Skeletal muscle satellite cell (primary cell): ENCODE measurements around the gene DHRS7C.
"Not testable (repeated sequence)": the region's sequence is repeated elsewhere in the genome, so short reads cannot be mapped to it uniquely, and the experiment has no call there.

ENCODE experiments used
- H3K27me3 ChIP-seq: 2 replicates; pipeline ENCODE4 v1.7.0; 2013; ENCODE audit warnings: low read length; ENCODE audit not compliant: control insufficient read depth, insufficient read depth
- H3K36me3 ChIP-seq: 2 replicates; pipeline ENCODE4 v1.7.0; 2013; ENCODE audit warnings: mild to moderate bottlenecking, control low read depth, low read length; ENCODE audit not compliant: insufficient read depth
- H3K4me1 ChIP-seq: 2 replicates; pipeline ENCODE4 v1.7.0; 2013; ENCODE audit warnings: low read length; ENCODE audit not compliant: control insufficient read depth, insufficient read depth
- H3K4me2 ChIP-seq: 2 replicates; pipeline ENCODE4 v1.7.0; 2013; ENCODE audit warnings: mild to moderate bottlenecking, low read length
- H3K4me3 ChIP-seq: 2 replicates; pipeline ENCODE4 v1.7.0; 2013; ENCODE audit warnings: low read length
- H3K9ac ChIP-seq: 2 replicates; pipeline ENCODE4 v1.7.0; 2013; ENCODE audit warnings: mild to moderate bottlenecking, low read depth, low read length, moderate library complexity
- H3K9me3 ChIP-seq: replicated peaks from 2 replicates; pipeline ENCODE4 v1.7.0; 2013; ENCODE audit warnings: mild to moderate bottlenecking, control low read depth, low read length

DHRS7C gene

DNA sequence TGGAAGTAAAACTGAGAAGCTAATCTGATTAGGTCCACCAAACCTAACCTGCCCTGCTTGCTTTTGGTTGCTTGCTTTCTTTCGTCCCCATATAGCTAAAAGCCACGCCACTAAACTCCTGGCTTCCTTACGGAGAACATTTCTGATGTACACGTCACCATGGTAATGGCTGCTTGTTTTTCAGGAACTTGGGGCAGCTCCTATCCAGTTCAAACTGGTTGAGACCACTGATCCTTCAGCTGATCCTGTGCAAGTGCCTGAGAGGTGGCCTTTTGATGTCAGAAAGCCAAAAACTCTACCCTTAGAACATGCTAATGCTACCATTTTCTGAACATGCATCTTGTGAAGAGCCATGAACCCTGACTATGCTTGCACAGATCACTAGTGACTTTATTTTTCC is 14.4 kb upstream of the DHRS7C start:
- Histone ChIP-seq H3K36me3 (no peaks in the 10 kb centered on the region), H3K4me3 (no peak overlapping the region), H3K9me3 (no peaks in the 10 kb centered on the region), H3K9ac (no peak overlapping the region), H3K4me1 (no peaks in the 10 kb centered on the region), H3K27me3 (no peaks in the 10 kb centered on the region), H3K4me2 (no peak overlapping the region)

- Histone ChIP-seq H3K9ac (no peak overlapping the region), H3K4me1 (no peaks in the 10 kb centered on the region), H3K36me3 (no peaks in the 10 kb centered on the region), H3K27me3 (no peaks in the 10 kb centered on the region), H3K4me3 (no peak overlapping the region), H3K9me3 (no peaks in the 10 kb centered on the region), H3K4me2 (no peak overlapping the region)
Observed at GRCh38 chr17:9802697-9803096, 11.3 kb upstream of the DHRS7C start.

DNA sequence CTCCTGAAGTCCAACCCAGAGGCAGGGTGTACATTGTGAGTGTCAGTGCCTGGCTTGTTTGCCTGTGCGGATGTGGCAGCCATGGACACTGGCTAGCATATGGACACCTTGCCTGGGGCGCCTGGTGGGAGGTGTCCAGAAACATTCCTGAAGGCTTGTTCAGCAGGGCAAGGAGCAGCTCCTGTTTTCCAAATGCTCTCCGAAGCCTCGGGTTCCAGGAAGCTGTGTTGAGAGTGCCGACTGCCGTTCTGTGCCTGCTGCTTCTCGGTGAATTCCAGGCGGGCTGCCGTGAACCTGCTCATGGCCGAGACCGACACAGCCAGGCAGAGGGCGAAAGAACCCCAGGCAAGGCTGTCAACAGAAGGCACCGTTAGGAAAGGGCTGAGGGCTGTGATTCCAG is 10.9 kb upstream of the DHRS7C start:
- no peak overlapping the region for H3K4me2 ChIP-seq
- no peaks in the 10 kb centered on the region for H3K4me1 ChIP-seq
- no peaks in the 10 kb centered on the region for H3K27me3 ChIP-seq
- H3K9me3 ChIP-seq, result no peaks in the 10 kb centered on the region
- H3K9ac ChIP-seq, result no peak overlapping the region
- no peak overlapping the region for H3K4me3 ChIP-seq
- H3K36me3 ChIP-seq, result no peaks in the 10 kb centered on the region

- H3K4me1 ChIP-seq, result no peaks in the 10 kb centered on the region
- no peak overlapping the region for H3K9ac ChIP-seq
- no peak overlapping the region for H3K4me3 ChIP-seq
- no peaks in the 10 kb centered on the region for H3K36me3 ChIP-seq
- H3K27me3 ChIP-seq, result no peaks in the 10 kb centered on the region
- H3K9me3 ChIP-seq, result no peaks in the 10 kb centered on the region
- H3K4me2 ChIP-seq, result no peak overlapping the region
Observed at GRCh38 chr17:9801505-9801904, 10.1 kb upstream of the DHRS7C start.

DNA sequence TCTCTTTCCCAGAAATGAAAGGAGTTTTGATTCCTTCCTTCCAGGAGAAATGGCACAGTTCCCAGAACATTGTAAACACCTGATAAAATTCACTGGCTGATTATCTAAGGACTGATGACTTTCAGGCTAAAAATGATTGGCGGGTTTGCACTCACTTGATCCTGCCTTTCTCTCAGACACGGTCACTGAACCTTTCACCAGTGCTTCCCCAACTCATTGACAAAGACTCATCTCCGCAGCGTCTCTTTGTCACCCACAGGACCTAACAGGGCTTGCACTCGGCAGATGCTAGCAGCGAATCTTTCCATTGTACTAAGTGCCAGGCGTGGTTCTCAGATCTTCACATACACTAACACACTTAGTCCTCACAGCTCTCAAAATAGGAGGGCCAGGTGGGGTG is 7.3 kb upstream of the DHRS7C start:
- Histone ChIP-seq H3K4me3 (no peak overlapping the region), H3K4me2 (no peak overlapping the region), H3K9ac (no peak overlapping the region), H3K27me3 (no peaks in the 10 kb centered on the region), H3K4me1 (no peaks in the 10 kb centered on the region), H3K9me3 (no peaks in the 10 kb centered on the region), H3K36me3 (no peaks in the 10 kb centered on the region)

DNA sequence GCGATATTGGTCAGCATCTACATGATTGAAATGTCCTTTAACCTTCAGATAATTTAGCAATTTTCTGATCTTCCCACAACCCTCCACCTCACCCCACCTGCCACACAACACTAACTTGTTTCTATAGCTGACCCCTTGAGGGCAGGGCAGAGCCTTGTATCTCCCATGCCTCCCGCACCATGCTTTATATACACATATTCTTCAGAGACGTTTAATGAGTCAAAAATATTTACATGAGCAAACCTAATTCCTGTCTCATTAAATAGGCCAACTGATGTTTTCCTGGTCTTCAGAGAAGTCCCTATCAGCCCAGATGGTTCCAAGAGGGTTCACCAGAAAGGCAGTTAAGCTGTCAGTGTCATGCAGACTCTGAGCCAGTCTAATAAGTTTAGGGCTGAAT is 6.6 kb upstream of the DHRS7C start:
- H3K36me3 ChIP-seq, result no peaks in the 10 kb centered on the region
- no peak overlapping the region for H3K4me2 ChIP-seq
- no peak overlapping the region for H3K9ac ChIP-seq
- no peaks in the 10 kb centered on the region for H3K27me3 ChIP-seq
- no peaks in the 10 kb centered on the region for H3K4me1 ChIP-seq
- no peak overlapping the region for H3K4me3 ChIP-seq
- H3K9me3 ChIP-seq, result no peaks in the 10 kb centered on the region

DNA sequence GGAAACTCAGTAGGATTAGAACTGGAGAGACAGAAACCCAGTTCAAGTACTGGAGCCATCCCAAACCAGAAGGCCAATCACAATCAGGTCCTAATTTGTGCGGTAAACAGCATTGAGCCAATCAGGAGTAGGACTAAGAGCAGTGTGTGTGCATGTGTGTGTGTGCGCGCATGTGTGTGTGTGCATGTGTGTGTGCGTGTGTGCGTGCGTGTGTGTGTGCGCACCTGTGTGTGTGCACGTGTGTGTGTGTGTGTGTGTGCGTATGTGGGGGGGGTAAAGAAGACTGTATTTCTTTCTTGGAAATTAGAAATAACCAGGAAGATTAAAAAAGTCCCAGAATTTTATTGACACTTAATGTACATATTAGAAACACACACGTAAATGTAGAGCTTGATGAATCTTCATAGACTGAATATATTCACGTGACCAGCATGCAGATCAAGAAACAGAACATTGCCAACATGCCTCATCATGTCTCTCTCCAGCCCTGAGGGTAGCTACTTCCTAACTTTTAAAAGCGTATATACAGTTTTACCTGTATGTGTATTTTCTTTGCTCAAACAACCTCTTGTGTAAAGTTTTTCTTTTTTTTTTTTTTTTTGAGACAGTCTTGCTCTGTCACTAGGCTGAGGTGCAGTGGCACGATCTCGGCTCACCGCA is 919 bp upstream of the DHRS7C start:
- no peaks in the 10 kb centered on the region for H3K4me1 ChIP-seq
- H3K9me3 ChIP-seq, result no peaks in the 10 kb centered on the region
- H3K4me2 ChIP-seq, result no peak overlapping the region
- H3K36me3 ChIP-seq, result no peaks in the 10 kb centered on the region
- H3K4me3 ChIP-seq, result no peak overlapping the region
- H3K27me3 ChIP-seq, result no peaks in the 10 kb centered on the region
- H3K9ac ChIP-seq, result no peak overlapping the region

- H3K36me3 ChIP-seq, result no peaks in the 10 kb centered on the region
- H3K4me1 ChIP-seq, result no peaks in the 10 kb centered on the region
- no peak overlapping the region for H3K4me3 ChIP-seq
- H3K9me3 ChIP-seq, result no peaks in the 10 kb centered on the region
- no peak overlapping the region for H3K9ac ChIP-seq
- no peaks in the 10 kb centered on the region for H3K27me3 ChIP-seq
- no peak overlapping the region for H3K4me2 ChIP-seq
Observed at GRCh38 chr17:9790316-9790715, 1.1 kb downstream of the DHRS7C start.

GRCh38 chr17:9788601-9789000 is 2.8 kb downstream of the DHRS7C start:
- Histone ChIP-seq H3K27me3 (no peaks in the 10 kb centered on the region), H3K9me3 (no peaks in the 10 kb centered on the region), H3K36me3 (no peaks in the 10 kb centered on the region), H3K9ac (no peak overlapping the region), H3K4me1 (no peaks in the 10 kb centered on the region), H3K4me3 (no peak overlapping the region), H3K4me2 (no peak overlapping the region)

- Histone ChIP-seq H3K27me3 (peaks cover 6% of the 10 kb centered on the region), H3K4me2 (no peak overlapping the region), H3K9me3 (no peaks in the 10 kb centered on the region)
Observed at GRCh38 chr17:9784544-9784943, 6.8 kb downstream of the DHRS7C start.

DNA sequence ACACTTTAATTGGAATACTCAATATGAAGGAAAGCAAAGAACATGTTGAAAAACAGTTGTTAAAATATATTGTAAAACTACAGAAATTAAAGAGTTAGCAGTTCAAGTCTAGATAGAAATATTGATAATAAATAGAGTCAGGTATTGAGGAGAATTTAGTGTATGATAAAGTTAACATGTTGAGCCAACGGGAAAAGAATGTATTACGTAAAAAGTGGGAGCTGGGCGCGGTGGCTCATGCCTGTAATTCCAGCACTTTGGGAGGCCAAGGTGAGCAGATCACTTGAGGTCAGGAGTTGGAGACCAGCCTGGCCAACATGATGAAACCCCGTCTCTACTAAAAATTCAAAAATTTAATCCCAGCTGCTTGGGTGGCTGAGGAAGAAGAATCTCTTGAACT is 7.9 kb downstream of the DHRS7C start:
- not testable (repeated sequence) for H3K4me3 ChIP-seq, H3K27me3 ChIP-seq, H3K4me2 ChIP-seq, H3K9me3 ChIP-seq, H3K9ac ChIP-seq, H3K4me1 ChIP-seq, H3K36me3 ChIP-seq

More at GRCh38 chr17:9784544-9784943, 6.8 kb downstream of the DHRS7C start:
- Histone ChIP-seq H3K4me3 (no peak overlapping the region), H3K4me1 (no peaks in the 10 kb centered on the region), H3K36me3 (no peaks in the 10 kb centered on the region), H3K9ac (no peak overlapping the region)

DNA sequence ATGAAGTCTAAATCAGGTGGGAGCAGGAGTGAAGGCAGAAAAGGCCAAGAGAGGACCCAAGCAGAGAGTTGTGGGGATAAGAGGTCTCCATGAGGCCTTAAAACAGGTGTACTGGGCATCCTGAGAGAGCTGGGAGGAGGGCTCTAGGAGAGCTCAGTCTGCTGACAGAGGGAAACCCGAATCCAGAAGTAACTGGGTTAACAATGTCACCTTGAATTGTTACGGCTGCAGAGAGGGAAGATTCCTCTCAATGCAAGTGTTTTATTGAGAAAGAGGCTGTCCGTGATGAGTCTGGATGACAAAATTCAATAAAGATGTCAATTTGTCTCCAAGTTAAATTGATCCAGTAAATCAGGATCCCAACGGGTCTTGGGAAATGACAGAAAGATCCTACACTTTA is 8.3 kb downstream of the DHRS7C start:
- Histone ChIP-seq H3K4me2 (no peak overlapping the region), H3K36me3 (no peaks in the 10 kb centered on the region), H3K4me1 (no peaks in the 10 kb centered on the region), H3K9me3 (no peaks in the 10 kb centered on the region), H3K27me3 (peaks cover 6% of the 10 kb centered on the region), H3K9ac (no peak overlapping the region), H3K4me3 (no peak overlapping the region)
